Astrocyte of the cerebellum (primary cell): Measurements from ENCODE around the gene SLTM.
"Not testable (repeated sequence)": the region's sequence is repeated elsewhere in the genome, so short reads cannot be mapped to it uniquely, and the experiment has no call there.

Source experiments
- DNase-seq: peaks from one replicate; pipeline ENCODE4 v3.0.0-alpha.2; 2011; ENCODE audit warnings: low read depth
- H3K4me3 ChIP-seq: 2 replicates; pipeline ENCODE4 v1.5.1; 2011; ENCODE audit warnings: mild to moderate bottlenecking, low read depth, low read length, moderate library complexity
- in situ Hi-C: cut with HindIII; loops from 2 replicates; pipeline ENCODE4 v1.10.0; 2017; ENCODE audit warnings: low sequenced_read_pairs
- TF ChIP-seq, protein P1 (sequence below): IDR thresholded peaks from 2 replicates; pipeline ENCODE4 v1.5.1; 2012; ENCODE audit warnings: low read length, low read depth, moderate library complexity, mild to moderate bottlenecking; ENCODE audit errors: missing control alignments

Gene SLTM

DNA sequence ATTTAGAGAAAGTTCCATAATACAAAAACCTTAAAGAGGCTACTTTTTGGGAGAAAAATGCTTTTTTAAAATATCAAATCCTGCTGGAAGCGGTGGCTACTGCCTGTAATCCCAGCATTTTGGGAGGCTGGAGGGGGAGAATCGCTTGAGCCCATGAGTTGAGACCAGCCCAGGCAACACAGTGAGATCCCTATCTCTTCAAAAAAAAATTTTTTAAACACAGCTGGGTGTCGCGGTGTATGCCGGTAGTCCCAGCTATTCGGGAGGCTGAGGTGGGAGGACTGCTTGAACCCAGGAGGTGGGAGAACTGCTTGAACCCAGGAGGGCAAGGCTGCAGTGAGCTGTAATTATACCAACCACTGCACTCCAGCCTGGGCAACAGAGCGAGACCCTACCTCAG lies 14.2 kb downstream of the SLTM start:
- H3K4me3 ChIP-seq: no peak overlapping the region
- in situ Hi-C loops: no loop called here
- no peak for DNase-seq
- TF ChIP-seq, protein P1, sequence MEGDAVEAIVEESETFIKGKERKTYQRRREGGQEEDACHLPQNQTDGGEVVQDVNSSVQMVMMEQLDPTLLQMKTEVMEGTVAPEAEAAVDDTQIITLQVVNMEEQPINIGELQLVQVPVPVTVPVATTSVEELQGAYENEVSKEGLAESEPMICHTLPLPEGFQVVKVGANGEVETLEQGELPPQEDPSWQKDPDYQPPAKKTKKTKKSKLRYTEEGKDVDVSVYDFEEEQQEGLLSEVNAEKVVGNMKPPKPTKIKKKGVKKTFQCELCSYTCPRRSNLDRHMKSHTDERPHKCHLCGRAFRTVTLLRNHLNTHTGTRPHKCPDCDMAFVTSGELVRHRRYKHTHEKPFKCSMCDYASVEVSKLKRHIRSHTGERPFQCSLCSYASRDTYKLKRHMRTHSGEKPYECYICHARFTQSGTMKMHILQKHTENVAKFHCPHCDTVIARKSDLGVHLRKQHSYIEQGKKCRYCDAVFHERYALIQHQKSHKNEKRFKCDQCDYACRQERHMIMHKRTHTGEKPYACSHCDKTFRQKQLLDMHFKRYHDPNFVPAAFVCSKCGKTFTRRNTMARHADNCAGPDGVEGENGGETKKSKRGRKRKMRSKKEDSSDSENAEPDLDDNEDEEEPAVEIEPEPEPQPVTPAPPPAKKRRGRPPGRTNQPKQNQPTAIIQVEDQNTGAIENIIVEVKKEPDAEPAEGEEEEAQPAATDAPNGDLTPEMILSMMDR: no peak

DNA sequence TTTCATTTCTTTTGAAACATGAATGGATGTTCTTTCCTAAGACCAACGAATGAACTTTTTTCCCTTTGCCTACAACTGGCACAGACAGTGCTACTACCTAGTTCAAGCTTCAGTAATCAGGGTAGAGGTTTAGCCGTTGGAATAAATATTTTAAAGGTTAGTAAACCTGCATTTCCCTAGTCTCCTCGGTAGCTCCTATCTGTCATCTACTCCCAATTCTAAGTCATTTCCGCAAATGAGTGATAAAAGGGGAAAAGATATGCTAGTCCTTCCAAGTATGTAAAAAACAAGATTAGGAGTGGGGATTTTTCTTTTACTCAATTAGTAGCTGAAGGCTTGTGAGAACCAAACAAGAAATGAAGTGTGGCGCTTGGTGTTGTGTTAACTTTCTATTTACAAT lies 15.2 kb downstream of the SLTM start:
- H3K4me3 ChIP-seq: no peak overlapping the region
- DNase-seq: no peak

DNA sequence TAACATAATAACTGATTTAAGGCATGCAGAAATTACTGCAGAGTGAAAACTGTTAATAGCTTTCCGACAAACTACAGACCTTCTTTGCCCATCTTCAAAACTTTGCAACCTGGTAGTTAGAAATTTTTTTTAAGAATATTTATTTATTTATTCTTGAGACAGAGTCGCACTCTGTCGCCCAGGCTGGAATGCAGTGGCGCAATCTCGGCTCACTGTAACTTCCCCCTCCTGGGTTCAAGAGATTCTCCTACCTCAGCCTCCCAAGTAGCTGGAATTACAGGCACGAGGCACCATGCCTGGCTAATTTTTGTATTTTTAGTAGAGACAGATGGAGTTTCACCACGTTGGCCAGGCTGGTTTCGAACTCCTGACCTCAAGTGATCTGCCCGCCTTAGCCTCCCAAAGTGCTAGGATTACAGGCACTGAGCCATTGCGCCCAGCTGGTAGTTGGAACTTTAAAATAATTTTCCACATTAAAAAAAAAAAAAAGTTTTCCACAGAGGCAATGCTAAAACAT lies 15.8 kb downstream of the SLTM start:
- in situ Hi-C loops, H3K4me3 ChIP-seq, DNase-seq: not testable (repeated sequence)

More for the DNA sequence above, 15.2 kb downstream of the SLTM start:
- in situ Hi-C loops: no loop called here
- TF ChIP-seq, protein P1: no peak

DNA sequence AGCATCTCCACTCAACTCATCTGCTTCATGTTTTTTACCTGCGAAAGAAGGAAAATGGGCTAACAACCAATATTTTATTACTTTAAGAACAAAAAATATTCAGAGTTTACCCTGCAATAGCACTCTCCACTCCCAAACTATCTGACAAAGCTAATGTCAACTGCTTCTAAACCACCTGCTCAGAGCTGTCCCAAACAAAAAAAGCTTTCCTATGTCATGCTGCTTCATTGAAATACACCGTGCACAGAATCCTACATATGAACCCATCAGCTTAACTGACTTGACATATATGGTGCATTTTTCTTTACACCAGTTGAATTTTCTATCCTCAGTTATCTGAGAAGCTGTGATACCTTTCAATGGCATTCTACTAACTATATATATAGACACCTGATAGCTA lies 16.5 kb downstream of the SLTM start:
- H3K4me3 ChIP-seq: no peak overlapping the region
- no peak for DNase-seq
- in situ Hi-C loops: no loop called here
- TF ChIP-seq, protein P1: no peak

DNA sequence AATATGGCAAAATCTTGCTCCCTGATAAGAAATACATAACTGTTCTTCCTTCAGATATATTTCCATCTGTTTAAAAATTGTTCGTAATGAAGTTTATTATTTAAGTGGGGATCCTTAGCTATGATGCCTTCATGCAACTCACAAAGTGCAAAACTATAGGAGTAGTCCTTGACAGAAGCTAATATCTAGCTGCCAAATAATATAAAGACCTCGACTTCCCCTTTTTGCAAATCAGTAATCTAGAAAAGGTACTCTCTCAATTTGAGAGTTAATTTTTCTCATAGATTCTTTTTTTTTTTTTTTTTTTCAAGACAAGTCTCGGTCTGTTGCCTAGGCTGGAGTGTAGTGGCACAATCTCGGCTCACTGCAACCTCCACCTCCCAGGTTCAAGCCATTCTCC lies 23.0 kb downstream of the SLTM start:
- TF ChIP-seq, protein P1: no peak
- no peak overlapping the region for H3K4me3 ChIP-seq
- no peak for DNase-seq
- in situ Hi-C loops: no loop called here

DNA sequence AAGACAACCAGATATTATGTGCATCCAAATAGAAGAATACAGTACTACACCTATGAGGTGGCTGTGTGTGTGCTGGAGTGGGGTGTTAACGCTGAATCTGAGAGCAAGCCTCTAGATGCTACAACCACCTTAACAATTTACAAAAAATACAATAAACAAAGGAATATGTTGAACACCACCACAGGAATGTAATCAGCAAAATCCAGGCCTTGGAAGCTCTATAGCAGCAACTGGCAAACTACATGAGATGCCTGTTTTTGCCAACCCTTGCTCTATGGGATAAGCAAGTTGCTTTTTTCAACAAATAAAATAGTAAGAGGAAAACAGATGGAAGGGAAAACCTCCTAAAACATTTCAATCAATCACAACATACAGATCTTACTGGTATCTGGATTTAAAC lies 23.9 kb downstream of the SLTM start:
- no peak for DNase-seq
- H3K4me3 ChIP-seq: no peak overlapping the region
- in situ Hi-C loops: no loop called here
- TF ChIP-seq, protein P1: no peak

DNA sequence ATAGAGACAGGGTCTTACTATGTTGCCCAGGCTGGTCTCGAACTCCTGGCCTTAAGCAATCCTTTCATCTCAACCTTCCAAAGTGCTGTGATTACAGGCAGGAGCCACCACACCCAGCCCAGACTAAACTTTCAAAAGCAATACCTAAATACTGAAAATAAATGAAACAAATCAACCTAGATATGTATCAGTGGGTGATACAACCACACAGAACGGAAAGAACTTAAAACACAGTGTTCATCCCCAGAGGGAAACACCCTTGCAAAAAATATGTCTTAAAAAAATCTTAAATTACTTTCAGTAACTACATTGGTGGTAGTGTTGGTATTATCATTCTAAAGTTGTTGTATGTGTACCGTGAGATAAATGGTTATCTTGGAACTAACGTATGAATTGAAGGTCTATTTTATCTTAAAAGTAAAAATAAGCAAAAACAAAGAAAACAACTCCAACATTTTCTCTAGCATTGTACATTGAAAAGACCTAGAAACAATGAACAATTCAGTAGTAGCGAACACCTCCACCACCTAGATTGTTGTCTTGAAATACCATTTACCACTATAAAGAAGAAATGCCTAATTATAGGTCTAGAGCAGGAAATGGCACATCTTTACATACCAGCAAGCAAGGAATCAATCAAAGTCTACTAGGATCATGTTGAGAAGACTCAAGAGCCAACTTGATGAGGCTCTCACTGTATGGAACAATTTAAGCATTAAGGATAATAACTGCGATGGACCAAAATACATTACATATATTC lies 24.7 kb downstream of the SLTM start:
- TF ChIP-seq, protein P1: no peak
- H3K4me3 ChIP-seq: no peak overlapping the region
- in situ Hi-C loops: no loop called here
- no peak for DNase-seq
